A549 (cell line): ENCODE results near the gene SND1. TPM values are rescaled to one million over a fixed set of nuclear protein-coding genes. Genes with fewer than 3 reads are reported as not detected.

Experiments
- ATAC-seq, 2 experiments: fragments of 200-7000 bp in 1 of 2; fragments of >200 bp in 1 of 2; cut with Nextera tagmentation in 1 of 2; cut with Tn5 transposase in 1 of 2; 3 replicates each; pipeline versions ENCODE4 v1.8.0 to v1.9.1; 2018 to 2020; ENCODE audit warnings: mild to moderate bottlenecking in 1 of 2, moderate library complexity in 1 of 2
- CTCF ChIA-PET: fragments of 300-600 bp; sonication (Branson Sonifier 250); formaldehyde crosslinking; extraction: SDS; loops from one replicate; lab custom pipeline; 2021; ENCODE audit warnings: antibody characterized with exemption, inconsistent platforms; lab: Yijun Ruan, JAX
- POLR2A ChIA-PET: fragments of 350-600 bp; formaldehyde crosslinking; extraction: SDS; loops from one replicate; lab custom pipeline; 2021; ENCODE audit warnings: antibody characterized with exemption, inconsistent platforms; lab: Yijun Ruan, JAX
- DNase-seq, 2 experiments: peaks; one replicate each; pipeline versions ENCODE4 v3.0.0 to v3.0.0-alpha.2; 2011 to 2016; ENCODE audit warnings: low read depth in 1 of 2, low spot score in 1 of 2
- FAIRE-seq: peaks from 2 replicates; lab custom pipeline; 2011; peaks lifted over from hg19 to GRCh38; lab: Jason Lieb, UNC
- H3K27ac ChIP-seq, 2 experiments: fragments of >200 bp; sonication (Bioruptor Twin); formaldehyde crosslinking; 3 replicates each; pipeline ENCODE4 v1.5.1; 2016 to 2017
- H3K4me1 ChIP-seq: fragments of >200 bp; sonication (Bioruptor Twin); formaldehyde crosslinking; 3 replicates; pipeline ENCODE4 v1.6.1; 2016
- H3K4me2 ChIP-seq: fragments of >200 bp; sonication (Bioruptor Twin); formaldehyde crosslinking; 3 replicates; pipeline ENCODE4 v1.6.1; 2016
- H3K4me3 ChIP-seq: fragments of >200 bp; sonication (Bioruptor Twin); formaldehyde crosslinking; 3 replicates; pipeline ENCODE4 v1.5.1; 2016
- H3K9me3 ChIP-seq: fragments of >200 bp; sonication (Bioruptor Twin); formaldehyde crosslinking; 3 replicates; pipeline ENCODE4 v1.6.1; 2016
- CBX2 ChIP-seq: fragments of 200-600 bp; sonication (generic); IDR thresholded peaks from 2 replicates; pipeline ENCODE4 v1.6.1; 2016; ENCODE audit warnings: low read depth, mild to moderate bottlenecking, borderline replicate concordance
- CHD4 ChIP-seq: fragments of 200-600 bp; sonication (generic); IDR thresholded peaks from 2 replicates; pipeline ENCODE4 v1.6.1; 2016; ENCODE audit warnings: antibody characterized with exemption, mild to moderate bottlenecking, borderline replicate concordance
- EP300 ChIP-seq, 2 experiments: fragments of >200 bp; sonication (Bioruptor Twin); formaldehyde crosslinking; IDR thresholded peaks; 2 replicates in 1 of 2; 3 replicates in 1 of 2; pipeline ENCODE4 v1.6.1; 2016 to 2017
- ESRRA ChIP-seq: fragments of 150-350 bp; IDR thresholded peaks from 2 replicates; pipeline ENCODE4 v1.6.1; 2014; ENCODE audit warnings: mild to moderate bottlenecking, low read length, borderline replicate concordance
- FOSB ChIP-seq: fragments of 250-450 bp; sonication (Bioruptor Pico); IDR thresholded peaks from 2 replicates; pipeline ENCODE4 v1.5.0; 2020; ENCODE audit warnings: mild to moderate bottlenecking, moderate library complexity
- FOSL2 ChIP-seq, 2 experiments: fragments of 450-650 bp in 1 of 2; fragments of >200 bp in 1 of 2; sonication (Bioruptor Twin) in 1 of 2; formaldehyde crosslinking; IDR thresholded peaks; 2 replicates each; pipeline versions ENCODE4 v1.5.0 to v1.6.1; 2016 to 2020; ENCODE audit warnings: mild to moderate bottlenecking in 1 of 2, moderate library complexity in 1 of 2
- GATA3 ChIP-seq: IDR thresholded peaks from 2 replicates; pipeline ENCODE4 v1.6.1; 2012; ENCODE audit warnings: borderline replicate concordance
- HOXB13 ChIP-seq: fragments of 250-450 bp; sonication (Bioruptor Pico); IDR thresholded peaks from 2 replicates; pipeline ENCODE4 v1.5.0; 2020; ENCODE audit warnings: low read depth, mild to moderate bottlenecking, moderate library complexity
- HOXB5 ChIP-seq: fragments of 250-450 bp; sonication (Bioruptor Pico); IDR thresholded peaks from 2 replicates; pipeline ENCODE4 v1.5.0; 2020; ENCODE audit warnings: mild to moderate bottlenecking, moderate library complexity
- JUN ChIP-seq, 2 experiments: fragments of >200 bp; sonication (Bioruptor Twin); formaldehyde crosslinking; IDR thresholded peaks; 2 replicates in 1 of 2; 3 replicates in 1 of 2; pipeline ENCODE4 v1.6.1; 2016 to 2017
- KDM5A ChIP-seq: fragments of 200-600 bp; sonication (generic); IDR thresholded peaks from 2 replicates; pipeline ENCODE4 v1.6.1; 2016; ENCODE audit warnings: antibody characterized with exemption, mild to moderate bottlenecking
- MAX ChIP-seq: IDR thresholded peaks from 2 replicates; pipeline ENCODE4 v1.6.1; 2012
- PBX3 ChIP-seq: IDR thresholded peaks from 2 replicates; pipeline ENCODE4 v1.6.1; 2012
- POLR2AphosphoS2 ChIP-seq: conservative IDR thresholded peaks from 2 replicates; pipeline ENCODE4 v1.6.1; 2012; ENCODE audit warnings: low read length, improper control_type of control experiment, inconsistent platforms
- RARB ChIP-seq: fragments of 250-450 bp; sonication (Bioruptor Pico); IDR thresholded peaks from 2 replicates; pipeline ENCODE4 v1.8.0; 2021; ENCODE audit warnings: mild to moderate bottlenecking, moderate library complexity
- RCOR1 ChIP-seq: fragments of 150-350 bp; IDR thresholded peaks from 2 replicates; pipeline ENCODE4 v1.6.1; 2014; ENCODE audit warnings: antibody characterized with exemption, low read length, low read depth
- TFCP2L1 ChIP-seq: fragments of 250-450 bp; sonication (Bioruptor Pico); IDR thresholded peaks from 2 replicates; pipeline ENCODE4 v1.5.0; 2021; ENCODE audit warnings: mild to moderate bottlenecking
- TP53 ChIP-seq: fragments of 250-450 bp; sonication (Bioruptor Pico); IDR thresholded peaks from 2 replicates; pipeline ENCODE4 v1.5.0; 2021; ENCODE audit warnings: mild to moderate bottlenecking, moderate library complexity
- ZC3H11A ChIP-seq: fragments of 450-650 bp; IDR thresholded peaks from 2 replicates; pipeline ENCODE4 v1.6.1; 2014; ENCODE audit warnings: antibody characterized with exemption, mild to moderate bottlenecking
- ZFP36 ChIP-seq: fragments of 450-650 bp; IDR thresholded peaks from 2 replicates; pipeline ENCODE4 v1.6.1; 2014; ENCODE audit warnings: borderline replicate concordance; ENCODE audit not compliant: partially characterized antibody
- ZNF302 ChIP-seq: fragments of 250-450 bp; sonication (Bioruptor Pico); IDR thresholded peaks from 2 replicates; pipeline ENCODE4 v1.9.0; 2021; ENCODE audit warnings: inconsistent platforms, mild to moderate bottlenecking, moderate library complexity
- ZSCAN20 ChIP-seq: fragments of 250-450 bp; sonication (Bioruptor Pico); IDR thresholded peaks from 2 replicates; pipeline ENCODE4 v1.8.0; 2022; ENCODE audit warnings: mild to moderate bottlenecking, moderate library complexity
- WGBS: methylation state at CpG from one replicate; pipeline ENCODE4 v1.1.6; 2017; ENCODE audit errors: missing lambda C conversion rate; 5-methylcytosine and 5-hydroxymethylcytosine counted together
- polyA plus RNA-seq, 4 experiments: library from polyadenylated mRNA; depleted of rRNA in 3 of 4; stranded (reverse); fragments of >200 nt; fragmentation: RNase III in 1 of 4; extraction: RNeasy Plus Mini Kit Qiagen cat#74134 plus additional on column Dnase treatment in 1 of 4; gene quantifications; 2 replicates in 3 of 4; 3 replicates in 1 of 4; pipeline ENCODE4 v1.2.3, GENCODE V29; 2011 to 2017
- TF ChIP-seq, protein P1 (sequence below): fragments of 150-350 bp; IDR thresholded peaks from 2 replicates; pipeline ENCODE4 v1.6.1; 2014; ENCODE audit warnings: low read depth, mild to moderate bottlenecking, low read length

Gene SND1
- polyA plus RNA-seq, 2 of the 4 experiments (the other 2 are of a cell fraction), result 102 to 138 TPM

- TF ChIP-seq HOXB13 (CRISPR knock-in tag), result no peak
- TF ChIP-seq, protein P1, sequence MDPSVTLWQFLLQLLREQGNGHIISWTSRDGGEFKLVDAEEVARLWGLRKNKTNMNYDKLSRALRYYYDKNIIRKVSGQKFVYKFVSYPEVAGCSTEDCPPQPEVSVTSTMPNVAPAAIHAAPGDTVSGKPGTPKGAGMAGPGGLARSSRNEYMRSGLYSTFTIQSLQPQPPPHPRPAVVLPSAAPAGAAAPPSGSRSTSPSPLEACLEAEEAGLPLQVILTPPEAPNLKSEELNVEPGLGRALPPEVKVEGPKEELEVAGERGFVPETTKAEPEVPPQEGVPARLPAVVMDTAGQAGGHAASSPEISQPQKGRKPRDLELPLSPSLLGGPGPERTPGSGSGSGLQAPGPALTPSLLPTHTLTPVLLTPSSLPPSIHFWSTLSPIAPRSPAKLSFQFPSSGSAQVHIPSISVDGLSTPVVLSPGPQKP, result no peak
- no peak for TF ChIP-seq JUN (IDR thresholded peaks at IDR 0.05)
- TF ChIP-seq TFCP2L1, result no peak
- no peak for TF ChIP-seq ZFP36
Observed at GRCh38 chr7:127895814-127896280, 243.9 kb downstream of the SND1 start (continued).

DNA sequence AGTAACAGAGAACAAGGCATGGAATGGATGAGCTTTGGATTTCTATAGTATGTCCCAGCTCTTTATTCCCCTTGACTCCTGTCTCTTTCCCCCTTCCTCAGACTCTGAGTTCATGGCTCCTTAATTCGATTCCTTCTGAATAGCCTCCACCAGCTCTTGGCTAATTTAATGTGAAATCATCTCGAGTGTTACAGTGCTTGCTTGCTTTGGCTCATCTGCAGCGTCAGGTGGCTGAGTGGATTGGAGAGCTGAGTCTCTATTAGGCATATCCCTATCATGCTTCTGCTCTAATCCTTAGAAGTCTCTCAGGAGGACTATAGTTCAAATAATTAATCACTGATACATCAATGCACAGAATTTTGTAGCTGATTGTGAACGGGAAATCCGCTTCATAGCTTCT is 244.7 kb downstream of the SND1 start:
- TF ChIP-seq GATA3, result no peak
- TF ChIP-seq POLR2AphosphoS2, result no peak
- no peak for TF ChIP-seq FOSL2 (IDR thresholded peaks at IDR 0.05)
- TF ChIP-seq FOSL2 (CRISPR knock-in tag; IDR thresholded peaks at IDR 0.05), result no peak
- no peak for TF ChIP-seq JUN (IDR thresholded peaks at IDR 0.05)
- no peak for TF ChIP-seq HOXB5 (CRISPR knock-in tag)
- no peak for TF ChIP-seq RARB (CRISPR knock-in tag)
- TF ChIP-seq KDM5A, result no peak
- TF ChIP-seq CBX2, result no peak
- TF ChIP-seq TP53 (CRISPR knock-in tag), result no peak
- no peak for TF ChIP-seq RCOR1
- no peak for TF ChIP-seq ZNF302 (CRISPR knock-in tag)
- 83% methylated on average over 5 of the region's 5 CpGs for WGBS
- DNase-seq (no peak), ATAC-seq (no peak), FAIRE-seq (no peak)
- Histone ChIP-seq H3K9me3 (no peaks in the 10 kb centered on the region), H3K4me2 (no peak overlapping the region), H3K4me1 (no peaks in the 10 kb centered on the region), H3K4me3 (no peak overlapping the region), H3K27ac (no peak overlapping the region)
- CTCF ChIA-PET, result interaction anchor here (0.7 to 1.7 kb wide), 4 partner anchors 9 to 963 kb away, joined by 3 to 4 read pairs (median 3); no protein-coding TSS in a partner anchor
- POLR2A ChIA-PET, result no interaction called here

DNA sequence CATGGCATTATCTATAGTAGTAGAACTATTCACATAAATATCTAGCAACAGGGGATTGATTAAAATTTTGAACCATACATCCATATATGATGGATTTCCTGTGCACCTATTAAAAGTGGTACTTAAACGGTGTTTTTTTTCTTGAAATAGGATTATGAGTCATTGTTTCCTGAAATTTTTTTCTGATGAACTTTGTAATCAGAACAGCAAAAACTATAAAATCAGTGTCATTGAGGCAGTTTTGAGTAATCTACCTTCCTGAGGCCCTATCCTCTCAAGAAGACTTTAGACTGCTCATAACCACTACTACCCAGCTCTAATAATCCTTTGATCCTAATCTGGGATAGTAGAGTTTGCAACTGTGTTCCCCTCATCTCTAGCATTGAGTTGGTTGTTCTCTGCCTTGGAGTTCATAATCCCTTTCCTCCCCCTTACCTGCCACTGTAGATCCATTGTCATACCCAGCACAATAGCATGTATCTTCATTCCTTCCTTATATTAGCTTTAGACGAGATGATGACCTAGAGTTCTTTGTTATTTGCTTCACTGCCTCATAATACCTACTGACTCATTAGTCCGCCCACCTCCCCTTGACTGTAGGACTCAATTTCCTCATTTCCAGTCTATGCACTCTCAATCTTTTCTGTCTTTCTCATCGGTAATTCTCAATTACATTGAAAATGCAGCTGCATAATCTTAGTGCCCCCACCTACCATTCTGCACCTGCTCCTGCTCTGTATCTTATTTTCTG is 245.9 kb downstream of the SND1 start:
- ATAC-seq (no peak), DNase-seq (no peak), FAIRE-seq (no peak)
- no peak overlapping the region for H3K27ac ChIP-seq
- TF ChIP-seq JUN (IDR thresholded peaks at IDR 0.05), result no peak
- TF ChIP-seq MAX, result no peak
- TF ChIP-seq, protein P1, result no peak
- no peak overlapping the region for H3K4me2 ChIP-seq
- no peak overlapping the region for H3K4me3 ChIP-seq
- WGBS, result 73% methylated on average over 4 of the region's 4 CpGs
- POLR2A ChIA-PET, result no interaction called here
- no peaks in the 10 kb centered on the region for H3K9me3 ChIP-seq
- H3K4me1 ChIP-seq, result no peaks in the 10 kb centered on the region
- CTCF ChIA-PET, result no interaction called here

GRCh38 chr7:127899411-127899810 is 247.4 kb downstream of the SND1 start:
- Histone ChIP-seq H3K9me3 (no peaks in the 10 kb centered on the region), H3K27ac (no peak overlapping the region), H3K4me3 (no peak overlapping the region), H3K4me1 (no peaks in the 10 kb centered on the region), H3K4me2 (no peak overlapping the region)
- TF ChIP-seq KDM5A (no peak), ZNF302 (CRISPR knock-in tag) (no peak), ESRRA (no peak), HOXB13 (CRISPR knock-in tag) (no peak), PBX3 (no peak), EP300 (IDR thresholded peaks at IDR 0.05) (no peak), ZC3H11A (no peak), CHD4 (no peak), ZSCAN20 (CRISPR knock-in tag) (no peak), FOSB (CRISPR knock-in tag) (no peak), GATA3 (no peak)
- FAIRE-seq (no peak), ATAC-seq (no peak), DNase-seq (no peak)
- ChIA-PET POLR2A (no interaction called here), CTCF (no interaction called here)
- 90% methylated on average over 2 of the region's 2 CpGs for WGBS
